HCT116 (cell line): ENCODE data around the gene RABL6.

ENCODE experiments used
- CTCF ChIP-seq, 3 experiments: fragments of 200-600 bp in 1 of 3; sonication (generic) in 1 of 3; IDR thresholded peaks in 2 of 3; conservative IDR thresholded peaks in 1 of 3; 2 replicates each; pipeline ENCODE4 v1.5.1; 2012 to 2017; ENCODE audit warnings: low read depth in 2 of 3, low read length in 2 of 3, antibody characterized with exemption in 1 of 3, borderline replicate concordance in 1 of 3, control low read depth in 1 of 3, mild to moderate bottlenecking in 1 of 3, mixed read lengths in 1 of 3, mixed run types in 1 of 3, moderate library complexity in 1 of 3; ENCODE audit not compliant: insufficient read depth in 1 of 3
- POLR2A ChIP-seq: IDR thresholded peaks from 2 replicates; pipeline ENCODE4 v1.7.0; 2011; ENCODE audit warnings: borderline replicate concordance; ENCODE audit not compliant: insufficient read depth, insufficient read length; ENCODE audit errors: extremely low read depth
- YY1 ChIP-seq: IDR thresholded peaks from 2 replicates; pipeline ENCODE4 v1.6.1; 2011; ENCODE audit warnings: low read length, low read depth, moderate library complexity, mild to moderate bottlenecking; ENCODE audit not compliant: insufficient replicate concordance; ENCODE audit errors: extremely low read depth

- TF ChIP-seq POLR2A (no peak), CTCF (IDR thresholded peaks at IDR 0.05 in 2 of 3, conservative IDR thresholded peaks at IDR 0.05 in 1 of 3; ENCODE audit: borderline replicate concordance in 1 of 3, insufficient read depth in 1 of 3, low read depth in 2 of 3, low read length in 2 of 3) (no peak), YY1 (no peak)
Measured at GRCh38 chr9:136806067-136806466, 1.7 kb upstream of the RABL6 start.
